HEK293T (cell line): ENCODE measurements around the gene EPS8L3.

Experiments used
- ARNT ChIP-seq: fragments of 450-650 bp; IDR thresholded peaks from 2 replicates; pipeline ENCODE4 v1.6.1; 2017; ENCODE audit warnings: mild to moderate bottlenecking
- BHLHE40 ChIP-seq: fragments of 450-650 bp; IDR thresholded peaks from 2 replicates; pipeline ENCODE4 v1.6.1; 2016; ENCODE audit warnings: mild to moderate bottlenecking, moderate library complexity, borderline replicate concordance
- CTBP1 ChIP-seq: fragments of 450-650 bp; IDR thresholded peaks from 2 replicates; pipeline ENCODE4 v1.6.1; 2016; ENCODE audit warnings: borderline replicate concordance
- ELF4 ChIP-seq: fragments of 450-650 bp; IDR thresholded peaks from 2 replicates; pipeline ENCODE4 v1.6.1; 2017; ENCODE audit warnings: antibody characterized with exemption
- FOXK2 ChIP-seq: fragments of 450-650 bp; IDR thresholded peaks from 2 replicates; pipeline ENCODE4 v1.6.1; 2016; ENCODE audit warnings: mild to moderate bottlenecking
- FOXM1 ChIP-seq: fragments of 450-650 bp; IDR thresholded peaks from 2 replicates; pipeline ENCODE4 v1.6.1; 2017; ENCODE audit warnings: mild to moderate bottlenecking, borderline replicate concordance
- SP1 ChIP-seq: fragments of 450-650 bp; IDR thresholded peaks from 2 replicates; pipeline ENCODE4 v1.6.1; 2017
- SUZ12 ChIP-seq: fragments of 450-650 bp; IDR thresholded peaks from 2 replicates; pipeline ENCODE4 v1.6.1; 2016; ENCODE audit warnings: mild to moderate bottlenecking
- TF ChIP-seq, protein P1 (sequence below): fragments of 450-650 bp; IDR thresholded peaks from 2 replicates; pipeline ENCODE4 v1.6.1; 2016

DNA sequence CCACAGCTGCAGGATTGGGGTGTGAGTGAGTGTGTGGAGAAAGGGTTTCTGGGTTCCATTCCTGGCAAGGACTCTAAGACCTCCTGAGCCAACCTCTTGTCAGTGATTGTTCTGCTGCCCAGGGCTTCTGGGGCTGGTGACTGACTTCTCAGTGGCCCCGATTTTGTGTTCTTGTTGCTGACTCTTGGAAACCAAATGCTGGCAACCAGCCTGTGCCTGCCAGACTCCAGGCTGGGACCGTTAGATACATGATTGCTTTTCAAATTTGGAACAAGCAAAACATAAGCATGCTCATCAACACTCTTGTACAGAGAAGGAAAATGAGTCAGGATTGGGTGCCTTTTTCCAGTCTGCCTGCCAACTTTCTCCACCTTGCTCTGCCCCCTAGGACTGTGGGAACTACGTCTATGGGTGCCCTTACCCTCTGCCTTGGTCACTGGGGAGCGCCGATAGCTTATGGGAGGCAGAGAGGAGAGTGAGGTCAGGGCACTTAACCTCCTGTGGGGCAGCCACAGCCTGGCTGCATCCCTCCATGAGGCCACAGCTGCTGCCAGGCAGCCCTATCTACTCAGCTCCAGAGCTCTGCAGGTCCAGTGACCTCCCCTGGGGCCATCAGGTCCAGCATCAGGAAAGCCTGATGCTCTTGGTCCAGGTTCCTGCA, 39.3 kb upstream of the EPS8L3 start:
- no peak for TF ChIP-seq CTBP1
- no peak for TF ChIP-seq ARNT
- TF ChIP-seq, protein P1, sequence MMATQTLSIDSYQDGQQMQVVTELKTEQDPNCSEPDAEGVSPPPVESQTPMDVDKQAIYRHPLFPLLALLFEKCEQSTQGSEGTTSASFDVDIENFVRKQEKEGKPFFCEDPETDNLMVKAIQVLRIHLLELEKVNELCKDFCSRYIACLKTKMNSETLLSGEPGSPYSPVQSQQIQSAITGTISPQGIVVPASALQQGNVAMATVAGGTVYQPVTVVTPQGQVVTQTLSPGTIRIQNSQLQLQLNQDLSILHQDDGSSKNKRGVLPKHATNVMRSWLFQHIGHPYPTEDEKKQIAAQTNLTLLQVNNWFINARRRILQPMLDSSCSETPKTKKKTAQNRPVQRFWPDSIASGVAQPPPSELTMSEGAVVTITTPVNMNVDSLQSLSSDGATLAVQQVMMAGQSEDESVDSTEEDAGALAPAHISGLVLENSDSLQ = no peak
- no peak for TF ChIP-seq FOXM1
- TF ChIP-seq SP1 = no peak
- TF ChIP-seq SUZ12 = no peak
- TF ChIP-seq BHLHE40 = no peak
- TF ChIP-seq FOXK2 = no peak
- no peak for TF ChIP-seq ELF4
